Peyer's patch (tissue), 4 donors: Measurements from ENCODE around the gene ARHGAP31. TPM values are rescaled to one million over a fixed set of nuclear protein-coding genes. Genes with fewer than 3 reads are reported as not detected.
A peak's percentile ranks its signal among the peaks of the same experiment; 100 is the strongest.
"Not testable (repeated sequence)": the region's sequence is repeated elsewhere in the genome, so short reads cannot be mapped to it uniquely, and the experiment has no call there.

Experiments
- DNase-seq, 3 donors: peaks; one replicate each; pipeline ENCODE4 v3.0.0-alpha.2; 2017 to 2019
- H3K27ac ChIP-seq, 4 donors: fragments of 200-600 bp; sonication (generic); one replicate each; pipeline ENCODE4 v1.5.1; 2016 to 2019
- H3K27me3 ChIP-seq, 2 donors: fragments of 200-600 bp; sonication (generic); one replicate each; pipeline ENCODE4 v1.5.1; 2019
- H3K36me3 ChIP-seq, 3 donors: fragments of 200-600 bp; sonication (generic); one replicate each; pipeline ENCODE4 v1.5.1; 2016 to 2019
- H3K4me1 ChIP-seq, 4 donors: fragments of 200-600 bp; sonication (generic); one replicate each; pipeline ENCODE4 v1.5.1; 2016 to 2019
- H3K4me3 ChIP-seq, 4 donors: fragments of 200-600 bp; sonication (generic); 1 replicate in 3 of 4; 2 replicates in 1 of 4; pipeline ENCODE4 v1.5.1; 2016 to 2019; ENCODE audit warnings: mild to moderate bottlenecking in 1 of 4
- H3K9me3 ChIP-seq, 4 donors: fragments of 200-600 bp; sonication (generic); one replicate each; pipeline ENCODE4 v1.5.1; 2016 to 2019; ENCODE audit warnings: mild to moderate bottlenecking in 1 of 4
- CTCF ChIP-seq, 6 experiments: fragments of 450-650 bp in 4 of 6; fragments of 200-600 bp in 2 of 6; sonication (generic) in 1 of 6; IDR thresholded peaks; one replicate each; pipeline ENCODE4 v1.5.1; 2017 to 2019; ENCODE audit warnings: antibody characterized with exemption in 6 of 6, mild to moderate bottlenecking in 3 of 6, moderate library complexity in 1 of 6
- POLR2A ChIP-seq, 2 donors: fragments of 450-650 bp; IDR thresholded peaks; one replicate each; pipeline ENCODE4 v1.5.1; 2017; ENCODE audit warnings: antibody characterized with exemption in 2 of 2, mild to moderate bottlenecking in 2 of 2, moderate library complexity in 2 of 2
- total RNA-seq, 4 donors: library from RNA; depleted of rRNA; stranded (reverse); fragments of >200 nt; gene quantifications; one replicate each; pipeline ENCODE4 v1.1.0, GENCODE V29; 2016

The ARHGAP31 gene
- total RNA-seq, 4 donors from 2014 or later, result 4.7 to 19.0 (median 10.1) TPM

- no peak overlapping the region for H3K27ac ChIP-seq
- H3K27me3 ChIP-seq, result no peaks in the 10 kb centered on the region
- DNase-seq, result no peak
- no peaks in the 10 kb centered on the region for H3K9me3 ChIP-seq
- H3K4me3 ChIP-seq, result no peak overlapping the region
- H3K4me1 ChIP-seq, result peaks cover 0 to 12% (median 4%) of the 10 kb centered on the region in 4 donors
- TF ChIP-seq POLR2A (IDR thresholded peaks at IDR 0.05), result no peak
- no peaks in the 10 kb centered on the region for H3K36me3 ChIP-seq
These were observed 24.7 kb downstream of the ARHGAP31 start for GRCh38 chr3:119318876-119319275.

- no peak for DNase-seq
- peaks cover 0 to 15% (median 5%) of the 10 kb centered on the region in 4 donors for H3K4me1 ChIP-seq
- no peaks in the 10 kb centered on the region for H3K36me3 ChIP-seq
- no peak overlapping the region for H3K27ac ChIP-seq
- no peak overlapping the region for H3K4me3 ChIP-seq
- no peaks in the 10 kb centered on the region for H3K9me3 ChIP-seq
- H3K27me3 ChIP-seq, result no peaks in the 10 kb centered on the region
- TF ChIP-seq CTCF (IDR thresholded peaks at IDR 0.05), result no peak
- TF ChIP-seq POLR2A (IDR thresholded peaks at IDR 0.05), result no peak
These were observed 25.1 kb downstream of the ARHGAP31 start for GRCh38 chr3:119319311-119319710.

DNA sequence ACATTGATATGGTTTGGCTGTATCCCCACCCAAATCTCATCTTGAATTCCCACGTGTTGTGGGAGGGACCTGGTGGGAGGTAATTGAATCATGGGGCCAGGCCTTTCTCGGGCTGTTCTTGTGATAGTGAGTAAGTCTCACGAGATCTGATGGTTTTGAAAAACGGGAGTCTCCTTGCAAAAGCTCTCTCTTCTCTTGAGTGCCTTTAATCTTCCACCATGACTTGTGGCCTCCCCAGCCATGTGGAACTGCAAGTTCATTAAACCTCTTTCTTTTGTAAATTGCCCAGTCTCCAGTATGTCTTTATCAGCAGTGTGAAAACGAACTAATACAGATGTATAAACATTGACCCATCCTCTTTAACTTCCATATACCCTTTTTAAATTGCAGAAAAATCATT, 26.6 kb downstream of the ARHGAP31 start:
- H3K4me3 ChIP-seq, H3K9me3 ChIP-seq, H3K27me3 ChIP-seq, DNase-seq, H3K36me3 ChIP-seq, H3K27ac ChIP-seq: not testable (repeated sequence)
- peaks cover 0 to 15% (median 5%) of the 10 kb centered on the region in 4 donors for H3K4me1 ChIP-seq

- DNase-seq, result peak in 1 of 3 donors; percentile 34
- H3K36me3 ChIP-seq, result no peaks in the 10 kb centered on the region
- TF ChIP-seq CTCF (IDR thresholded peaks at IDR 0.05), result no peak
- no peak for TF ChIP-seq POLR2A (IDR thresholded peaks at IDR 0.05)
These were observed 28.0 kb downstream of the ARHGAP31 start for GRCh38 chr3:119322021-119322834.

DNA sequence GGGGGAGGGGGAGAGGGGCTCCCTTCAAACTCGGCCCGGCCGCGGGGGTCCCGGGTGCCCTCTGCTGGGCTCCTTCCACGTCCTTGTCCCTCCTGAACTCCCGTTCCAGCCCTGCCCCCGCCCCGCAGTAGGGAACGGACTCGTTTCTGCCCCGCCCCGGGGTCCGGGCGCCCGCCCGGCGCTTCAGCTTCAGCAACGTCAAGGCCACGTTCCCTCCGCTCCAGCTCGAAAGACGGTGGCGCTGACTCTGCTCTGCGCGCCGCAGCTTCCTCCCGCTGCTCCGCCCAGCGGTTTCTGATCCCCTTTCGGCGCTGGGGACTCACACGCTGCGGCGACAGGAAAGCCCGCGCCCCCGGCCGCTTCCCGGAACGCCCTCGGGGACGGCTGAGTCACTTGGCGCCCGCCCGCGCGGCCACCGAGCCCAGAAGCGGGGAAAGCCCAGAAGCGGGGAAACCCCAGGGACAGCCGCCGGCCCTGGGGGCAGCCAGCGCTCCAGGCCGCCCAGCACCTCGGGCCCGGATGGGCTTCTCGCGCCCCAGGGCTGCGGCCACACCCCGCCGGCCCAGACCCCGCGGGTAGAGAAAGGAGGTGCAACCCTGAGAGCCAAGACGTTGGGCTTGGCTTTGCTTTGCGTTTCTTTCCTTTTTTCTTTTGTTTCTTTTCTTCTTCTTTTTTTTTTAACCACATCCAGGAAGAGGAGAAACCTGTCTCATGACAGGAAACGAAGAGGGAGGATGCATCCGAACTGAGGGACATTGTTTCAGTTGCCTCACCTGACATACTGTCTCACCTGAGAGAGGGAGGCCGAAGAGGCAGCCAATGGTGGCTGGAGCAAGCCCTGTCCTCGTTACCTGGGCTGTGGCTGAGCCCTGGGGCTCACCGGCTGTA, 28.9 kb downstream of the ARHGAP31 start:
- TF ChIP-seq POLR2A (IDR thresholded peaks at IDR 0.05) (peak in 1 of 2 donors; percentile 29), CTCF (IDR thresholded peaks at IDR 0.05) (peak in 1 of 6 experiments; percentile 12)
- Histone ChIP-seq H3K36me3 (no peaks in the 10 kb centered on the region), H3K27me3 (no peaks in the 10 kb centered on the region), H3K9me3 (no peaks in the 10 kb centered on the region), H3K4me1 (peaks cover 0 to 15% (median 5%) of the 10 kb centered on the region in 4 donors), H3K4me3 (peak overlapping the region; percentile 51 to 66 (median 66)), H3K27ac (peak overlapping the region; percentile 89 to 95 (median 90))
- DNase-seq, result peak; percentile 82 to 93 (median 85)

More at GRCh38 chr3:119322021-119322834, 28.0 kb downstream of the ARHGAP31 start:
- Histone ChIP-seq H3K9me3 (no peaks in the 10 kb centered on the region), H3K27ac (peak overlapping the region; percentile 89 to 95 (median 90)), H3K27me3 (no peaks in the 10 kb centered on the region), H3K4me1 (peaks cover 0 to 15% (median 5%) of the 10 kb centered on the region in 4 donors), H3K4me3 (peak overlapping the region; percentile 51 to 66 (median 66))

DNA sequence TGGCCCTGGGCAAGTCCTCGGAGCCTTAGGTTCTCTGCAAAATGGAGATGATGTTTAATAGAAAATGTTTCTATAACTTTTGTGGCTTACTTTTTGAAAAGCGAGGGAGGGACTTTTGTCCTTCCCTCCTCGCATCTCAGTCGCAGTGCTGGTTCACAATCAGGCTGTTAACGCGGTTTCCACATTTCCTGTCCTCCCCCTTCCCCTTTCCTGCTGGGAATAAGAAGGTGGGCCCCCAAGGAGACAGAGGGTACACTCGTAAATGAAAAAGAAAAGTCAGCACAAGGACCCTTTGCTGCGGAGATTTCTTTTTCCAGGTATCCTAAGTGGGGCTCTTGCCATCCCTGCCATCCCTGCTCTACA, 29.5 kb downstream of the ARHGAP31 start:
- no peak for TF ChIP-seq POLR2A (IDR thresholded peaks at IDR 0.05)
- TF ChIP-seq CTCF (IDR thresholded peaks at IDR 0.05), result no peak
- no peak for DNase-seq
- H3K36me3 ChIP-seq, result no peaks in the 10 kb centered on the region
- H3K27ac ChIP-seq, result peak overlapping the region; percentile 89 to 95 (median 90)
- peaks cover 0 to 15% (median 5%) of the 10 kb centered on the region in 4 donors for H3K4me1 ChIP-seq
- H3K9me3 ChIP-seq, result no peaks in the 10 kb centered on the region
- peak overlapping the region; percentile 51 to 66 (median 66) for H3K4me3 ChIP-seq
- H3K27me3 ChIP-seq, result no peaks in the 10 kb centered on the region
